NCI-H345 treated with DMSO at 0.1 percent for 48 hours (cell line): Measurements from ENCODE around the gene ARPC4.
"Not testable (repeated sequence)": the region's sequence is repeated elsewhere in the genome, so short reads cannot be mapped to it uniquely, and the experiment has no call there.

Source experiments
- DNase-seq: peaks from one replicate; lab custom pipeline; 2025; ENCODE audit not compliant: unreplicated experiment; lab: John Stamatoyannopoulos, UW

The ARPC4 gene

DNA sequence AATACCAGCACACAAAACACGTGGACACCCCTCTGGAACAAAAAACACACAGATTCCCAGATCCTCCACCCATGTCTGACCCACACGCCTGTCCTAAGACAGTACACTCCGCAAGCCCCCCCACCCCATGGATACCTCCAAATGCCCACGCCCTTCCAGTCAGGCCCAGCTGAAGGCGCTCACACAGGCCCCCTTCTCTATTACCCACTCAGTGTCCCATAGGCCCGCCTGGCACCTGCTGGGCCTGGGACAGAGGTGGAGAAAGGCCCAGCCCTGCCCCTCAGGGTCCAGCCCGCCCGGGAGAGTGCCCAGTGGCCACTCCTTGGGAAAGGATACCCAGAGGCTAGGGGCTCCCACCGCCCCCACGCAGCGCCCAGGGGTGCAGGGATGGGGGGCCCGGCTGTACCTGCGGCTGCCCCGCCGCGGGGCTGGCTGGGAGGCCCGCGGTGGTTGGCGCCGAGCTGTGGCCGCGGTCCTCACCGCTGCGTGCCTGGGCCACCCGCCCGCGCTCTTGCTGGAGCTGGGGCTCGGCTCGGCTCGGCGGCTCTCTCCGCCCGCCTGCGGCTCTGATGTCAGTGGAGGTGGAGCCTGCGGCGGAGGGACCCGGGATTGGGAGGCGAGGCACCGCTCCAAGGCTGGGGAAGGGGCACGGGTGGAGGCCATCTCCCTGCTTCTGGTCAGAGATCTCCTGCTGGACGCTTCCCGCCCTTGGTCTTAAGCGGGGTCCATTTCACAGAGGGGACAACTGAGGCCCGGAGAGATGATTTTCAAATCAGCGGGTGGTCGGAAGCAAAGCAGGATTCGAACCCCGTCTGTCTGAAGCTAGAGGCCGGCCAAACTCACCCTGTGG is 23.2 kb upstream of the ARPC4 start, which contains the start of gene CAMK1:
CAMK1 (minus strand) TSS at position 522 of the 850 bp plus-strand sequence. CDS start 2,198 bp downstream, outside the sequence.
- no peak for DNase-seq

DNA sequence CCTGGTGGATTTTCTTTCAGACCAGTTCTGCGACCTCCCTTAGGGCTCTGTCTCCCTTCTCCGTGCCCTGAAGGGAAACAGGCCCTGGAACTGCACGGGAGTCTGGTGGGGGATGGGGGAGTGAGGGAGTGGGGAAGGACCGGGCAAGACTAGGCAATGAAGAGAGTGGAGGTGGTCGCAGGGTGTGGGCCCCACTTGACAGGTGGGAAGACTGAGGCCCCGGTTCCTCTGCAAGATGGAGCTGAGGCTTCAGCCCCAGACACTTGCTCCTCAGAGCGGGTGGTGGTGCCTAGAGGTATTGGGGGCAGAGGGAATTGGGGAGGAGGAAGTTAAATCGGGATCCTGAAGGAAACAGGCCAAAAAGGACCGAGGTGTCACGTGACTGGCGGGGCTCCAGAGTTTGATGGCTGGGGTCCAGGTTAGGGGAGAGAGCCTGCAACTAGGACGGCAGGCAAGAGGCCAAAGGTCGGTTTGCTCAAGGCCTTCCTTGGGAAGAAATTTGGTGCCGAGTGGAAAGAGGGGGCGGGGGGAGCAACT is 22.5 kb upstream of the ARPC4 start:
- DNase-seq: no peak

GRCh38 chr3:9771007-9771406 is 21.9 kb upstream of the ARPC4 start:
- DNase-seq: not testable (repeated sequence)

DNA sequence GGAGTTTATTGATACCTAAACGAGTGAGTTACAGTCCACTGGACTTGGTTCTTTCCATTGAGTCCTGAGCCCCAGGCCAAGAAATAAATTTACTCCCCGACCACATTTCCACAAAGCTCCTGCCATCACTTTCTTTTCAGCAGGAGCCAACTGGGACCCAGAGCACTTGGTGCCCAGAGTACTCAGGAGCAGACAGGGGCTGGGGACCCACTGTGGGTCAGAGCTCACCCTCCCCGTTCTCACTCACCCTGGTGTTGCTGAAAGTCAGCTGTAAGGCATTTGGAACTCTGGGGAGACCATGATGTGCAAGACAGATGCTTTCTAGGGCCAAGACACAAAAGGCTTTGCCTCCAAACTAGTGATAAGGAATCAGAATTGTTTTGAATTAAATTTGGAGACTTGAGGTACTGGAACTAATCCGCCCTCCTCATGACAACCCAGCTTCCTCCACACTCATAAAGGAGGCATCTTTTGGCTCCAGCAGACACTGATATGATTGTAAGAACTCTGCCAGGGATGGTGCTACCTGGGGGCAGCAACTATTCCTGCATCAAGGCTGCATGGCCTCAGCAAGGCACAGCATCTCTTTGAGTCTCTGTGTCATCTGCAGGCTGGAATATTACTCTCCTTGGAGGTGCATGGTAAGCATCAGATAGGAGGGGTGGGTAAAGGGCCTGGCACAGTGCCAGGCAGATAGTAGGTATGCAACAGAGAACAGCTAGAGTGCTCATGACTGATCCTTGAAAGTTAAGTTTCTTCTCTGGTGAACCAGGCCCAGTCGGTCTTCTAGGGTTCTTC is 15.8 kb upstream of the ARPC4 start:
- no peak for DNase-seq

DNA sequence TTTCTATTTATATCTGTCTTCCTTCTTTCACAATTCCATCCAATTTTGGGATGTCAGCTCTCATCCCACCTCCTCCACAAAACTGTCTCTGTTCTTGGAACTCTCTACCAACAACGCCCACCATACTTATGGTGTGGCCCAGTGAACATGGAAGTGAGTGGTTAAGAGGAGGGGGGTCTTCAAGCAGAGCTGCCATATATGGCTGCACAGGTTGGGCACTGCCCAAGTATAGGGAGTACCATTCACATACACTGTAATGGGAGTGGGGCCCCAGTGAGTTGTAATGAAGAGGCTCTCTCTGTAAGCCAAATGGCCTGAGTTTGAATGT is 15.2 kb upstream of the ARPC4 start:
- DNase-seq: no peak

DNA sequence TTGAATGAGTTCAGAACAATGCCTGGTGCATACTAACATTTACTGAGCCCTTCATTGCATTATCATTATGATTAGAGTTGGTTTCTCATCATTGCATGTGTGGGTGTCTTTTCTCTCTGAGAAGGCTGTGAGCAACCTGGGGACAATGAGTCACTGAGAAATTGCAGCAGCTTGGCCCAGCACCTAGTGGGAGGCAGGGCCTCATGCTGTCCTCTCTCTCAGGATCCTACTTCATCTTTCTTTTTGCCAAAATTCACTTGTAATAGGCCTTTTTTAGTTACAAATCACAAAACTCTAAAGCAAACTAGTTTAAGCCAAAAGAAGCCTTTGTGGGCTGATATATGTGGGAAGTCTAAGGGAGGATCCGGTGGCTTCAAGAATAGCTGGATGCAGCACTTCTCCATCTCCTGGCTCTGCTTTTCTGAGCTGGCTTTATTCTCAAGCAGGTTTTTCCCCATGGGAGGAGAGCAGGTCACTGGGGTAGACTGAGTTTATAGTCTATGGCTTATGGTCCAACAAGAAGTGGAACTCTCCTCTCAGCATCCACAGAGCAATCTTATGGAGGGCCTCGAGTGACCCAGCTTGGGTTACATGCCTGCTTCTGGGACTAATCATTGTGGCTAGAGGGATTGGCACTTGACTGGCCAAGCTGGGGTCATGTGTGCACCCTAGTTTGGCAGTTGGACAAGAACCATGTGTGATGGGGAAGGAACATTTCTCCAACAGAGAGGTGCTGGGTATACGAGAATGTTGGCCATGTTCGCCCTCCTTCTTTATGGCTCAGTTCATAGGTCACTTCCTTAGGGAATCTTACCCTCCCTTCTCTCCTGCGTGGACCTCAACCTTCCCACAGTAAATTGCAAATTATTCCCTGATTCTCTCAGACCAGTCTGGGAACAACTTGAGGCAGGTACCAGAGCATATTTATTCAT is 14.5 kb upstream of the ARPC4 start:
- DNase-seq: no peak

DNA sequence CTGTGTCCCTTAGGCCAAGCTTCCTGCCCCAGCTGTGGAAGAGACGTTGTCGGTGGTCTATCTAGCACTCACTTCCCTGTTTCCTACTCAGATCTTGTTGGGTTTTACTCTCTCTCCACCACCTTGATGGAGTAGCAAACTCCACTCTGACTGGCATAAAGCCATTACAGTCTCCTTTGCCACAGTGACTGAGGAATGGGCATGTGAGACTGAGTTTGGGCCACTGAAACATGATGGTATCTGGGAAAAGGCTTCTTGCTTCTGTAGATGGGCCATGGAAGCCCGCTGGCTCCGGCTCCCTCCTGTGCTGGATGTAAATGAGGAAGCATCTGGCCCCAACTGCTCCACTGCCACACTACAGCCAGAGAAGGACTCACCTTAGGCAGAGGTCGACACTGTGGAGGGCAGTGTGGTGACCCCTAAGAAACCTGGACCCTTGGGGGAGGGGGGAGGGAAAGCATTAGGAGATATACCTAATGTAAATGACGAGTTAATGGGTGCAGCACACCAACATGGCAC is 13.7 kb upstream of the ARPC4 start:
- no peak for DNase-seq

- DNase-seq: no peak
Observed at GRCh38 chr3:9779721-9780457, 13.0 kb upstream of the ARPC4 start.

- no peak for DNase-seq
Observed at GRCh38 chr3:9780458-9780812, 12.4 kb upstream of the ARPC4 start.

DNA sequence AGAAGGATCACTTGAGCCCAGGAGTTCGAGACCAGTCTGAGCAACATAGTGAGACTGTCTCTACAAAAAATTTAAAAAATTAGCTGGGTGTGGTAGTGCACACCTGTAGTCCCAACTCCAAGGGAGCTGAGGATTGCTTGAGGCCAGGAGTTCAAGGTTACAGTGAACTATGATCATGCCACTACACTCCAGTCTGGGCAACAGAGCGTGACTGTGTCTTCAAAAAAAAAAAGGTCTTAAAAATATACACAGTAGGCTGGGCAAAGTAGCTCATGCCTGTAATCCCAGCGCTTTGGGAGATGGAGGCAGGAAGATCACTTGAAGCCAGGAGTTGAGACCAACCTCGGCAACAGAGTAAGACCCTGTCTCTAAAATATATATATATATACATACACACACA is 12.0 kb upstream of the ARPC4 start:
- DNase-seq: no peak

- no peak for DNase-seq
Observed at GRCh38 chr3:9781551-9781950, 11.3 kb upstream of the ARPC4 start.

DNA sequence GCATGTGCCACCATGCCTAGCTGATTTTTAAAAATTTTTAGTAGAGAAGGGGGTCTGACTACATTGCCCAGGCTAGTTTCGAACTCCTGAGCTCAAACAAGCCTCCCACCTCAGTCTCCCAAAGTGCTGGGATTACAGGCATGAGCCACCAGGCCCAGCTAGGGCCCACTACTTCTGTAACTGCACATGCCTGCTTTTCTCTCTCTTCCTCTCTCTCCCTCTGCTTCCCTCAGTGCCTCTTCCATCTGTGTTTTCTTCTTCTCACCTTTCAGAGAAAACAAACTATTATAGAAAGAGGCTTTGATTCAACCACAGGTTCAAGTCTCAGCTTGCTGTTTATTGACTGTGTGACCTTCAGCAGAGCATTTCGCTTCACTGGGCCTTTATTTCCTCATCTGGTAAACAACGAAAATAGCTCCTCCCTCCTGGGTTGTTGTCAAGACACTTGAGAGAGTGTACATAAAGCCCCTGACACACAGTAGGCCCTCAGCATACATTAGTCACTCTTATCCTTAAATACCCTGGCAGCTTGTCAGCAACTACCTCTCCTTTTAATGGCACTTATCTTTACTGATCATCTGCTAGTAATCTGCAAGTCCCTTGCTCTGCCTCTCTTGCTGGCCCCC is 10.8 kb upstream of the ARPC4 start:
- no peak for DNase-seq

DNA sequence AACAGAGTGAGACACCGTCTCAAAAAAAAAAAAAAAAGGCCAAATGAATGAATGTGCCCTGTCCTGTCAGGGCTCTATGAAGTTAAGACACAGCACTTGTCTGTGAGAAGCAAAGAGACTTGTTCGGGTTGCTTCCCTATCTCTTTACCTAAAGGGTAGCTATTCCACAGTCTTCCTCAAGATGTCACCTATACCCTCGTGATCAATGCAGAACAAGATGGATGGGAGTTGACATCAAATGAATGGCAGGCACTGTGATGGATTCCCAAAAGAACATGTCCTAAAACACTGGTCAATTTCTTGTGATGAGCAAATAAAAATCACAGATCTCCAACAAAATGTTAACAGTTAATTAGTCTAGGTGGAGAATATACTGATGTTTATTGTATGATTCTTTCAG is 10.1 kb upstream of the ARPC4 start:
- DNase-seq: no peak

DNA sequence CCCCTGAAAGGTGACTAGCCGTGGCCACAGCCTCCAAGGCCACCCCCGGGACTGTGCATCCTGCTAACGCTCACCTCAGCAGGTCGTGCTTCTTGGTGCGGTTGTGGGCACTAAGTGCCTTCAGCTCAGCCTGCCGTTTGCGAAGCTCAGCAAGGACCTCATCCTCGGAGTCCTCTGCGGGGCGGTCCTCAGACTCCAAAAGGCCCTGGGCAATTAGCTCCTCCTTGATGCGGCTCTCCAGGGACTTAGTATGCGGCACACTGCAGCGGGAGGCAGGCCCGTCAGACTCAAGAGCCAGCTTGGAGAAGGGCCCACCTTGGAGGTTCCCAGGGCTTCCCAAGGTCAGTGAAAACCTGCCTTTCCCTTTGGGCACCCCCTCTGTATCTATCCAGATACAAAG is 8.9 kb upstream of the ARPC4 start:
- DNase-seq: no peak

GRCh38 chr3:9784965-9785364 is 7.9 kb upstream of the ARPC4 start:
- no peak for DNase-seq

GRCh38 chr3:9785602-9786001 is 7.3 kb upstream of the ARPC4 start:
- DNase-seq: no peak

DNA sequence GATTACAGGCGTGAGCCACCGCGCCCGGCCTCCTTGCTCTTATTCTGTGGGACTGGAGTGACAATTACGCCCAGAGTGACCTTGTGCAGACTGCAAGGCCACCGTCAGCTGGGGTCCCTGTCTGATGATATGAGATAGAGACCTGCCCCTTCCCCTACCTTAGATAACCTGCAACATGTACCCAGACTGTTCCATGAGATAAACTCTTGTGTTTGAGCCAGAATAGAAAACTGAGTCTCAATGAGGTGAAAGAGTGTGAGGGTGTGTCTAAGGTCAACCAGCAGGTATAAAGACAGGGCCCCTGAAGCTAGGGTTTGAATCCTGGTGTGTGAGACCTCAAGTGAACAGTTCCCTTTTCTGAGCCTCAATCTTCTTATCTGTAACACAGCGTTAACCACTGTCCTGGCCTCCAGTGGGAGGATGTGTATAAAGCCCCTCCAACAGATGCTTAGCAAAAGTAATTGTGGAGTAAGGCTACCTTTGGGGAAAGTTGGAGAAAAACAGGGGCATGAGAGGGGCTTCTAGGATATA is 6.6 kb upstream of the ARPC4 start:
- no peak for DNase-seq

- no peak for DNase-seq
Observed at GRCh38 chr3:9786825-9787669, 5.8 kb upstream of the ARPC4 start.

GRCh38 chr3:9787714-9788113 is 5.2 kb upstream of the ARPC4 start:
- no peak for DNase-seq
